ENCODE data around the gene NUDT6. TPM values are rescaled to one million over a fixed set of nuclear protein-coding genes. Genes with fewer than 3 reads are reported as not detected.

The NUDT6 gene
- total RNA-seq, 3 donors from 2014 or later (not counting 1 experiment from before 2014, with no cell fraction given) = 3.0 to 4.1 (median 3.0) TPM

GRCh38 chr4:122959441-122959840, 37.0 kb upstream of the NUDT6 start:
- Histone ChIP-seq H3K4me1 (ENCODE audit: control insufficient read depth, insufficient read depth, low read length) (no peaks in the 10 kb centered on the region), H3K27me3 (ENCODE audit: control insufficient read depth, insufficient read depth, low read length) (no peaks in the 10 kb centered on the region), H3K4me3 (ENCODE audit: low read length) (no peak overlapping the region), H3K36me3 (ENCODE audit: control insufficient read depth, insufficient read depth, low read length) (peaks cover 2% of the 10 kb centered on the region), H3K9me3 (ENCODE audit: control insufficient read depth, insufficient read depth, low read length) (no peaks in the 10 kb centered on the region), H3K27ac (ENCODE audit: low read length) (no peak overlapping the region)
- no peak for TF ChIP-seq CTCF (IDR thresholded peaks at IDR 0.05)
- Mint-ChIP-seq H3K27me3 (ENCODE audit: low read depth in 2 of 2) (no peaks in the 10 kb centered on the region), H3K36me3 (no peaks in the 10 kb centered on the region), H3K27ac (no peak overlapping the region), H3K4me1 (peaks cover 12% of the 10 kb centered on the region in 2 donors), H3K4me3 (no peak overlapping the region), H3K9me3 (no peaks in the 10 kb centered on the region)
- 96% methylated on average over 2 of the region's 3 CpGs for WGBS (ENCODE audit: insufficient coverage)
- intact Hi-C loops (cut with micrococcal nuclease) = no loop called here
- ATAC-seq = no peak
- no peak for DNase-seq

- H3K27me3 ChIP-seq (ENCODE audit: control insufficient read depth, insufficient read depth, low read length) = no peaks in the 10 kb centered on the region
- H3K4me3 ChIP-seq (ENCODE audit: low read length) = no peak overlapping the region
- intact Hi-C loops (cut with micrococcal nuclease) = no loop called here
- no peak overlapping the region for H3K27ac ChIP-seq (ENCODE audit: low read length)
- H3K9me3 ChIP-seq (ENCODE audit: control insufficient read depth, insufficient read depth, low read length) = no peaks in the 10 kb centered on the region
- TF ChIP-seq CTCF (IDR thresholded peaks at IDR 0.05) = no peak
- Mint-ChIP-seq H3K27ac (no peak overlapping the region), H3K36me3 (no peaks in the 10 kb centered on the region), H3K27me3 (ENCODE audit: low read depth in 2 of 2) (no peaks in the 10 kb centered on the region), H3K4me1 (peaks cover 11% of the 10 kb centered on the region in 2 donors), H3K4me3 (no peak overlapping the region), H3K9me3 (no peaks in the 10 kb centered on the region)
- no peak for DNase-seq
- H3K36me3 ChIP-seq (ENCODE audit: control insufficient read depth, insufficient read depth, low read length) = peaks cover 4% of the 10 kb centered on the region
- 86% methylated on average over 2 of the region's 2 CpGs for WGBS (ENCODE audit: insufficient coverage)
- no peaks in the 10 kb centered on the region for H3K4me1 ChIP-seq (ENCODE audit: control insufficient read depth, insufficient read depth, low read length)
- no peak for ATAC-seq
Observed at GRCh38 chr4:122958505-122958904, 36.1 kb upstream of the NUDT6 start.

GRCh38 chr4:122953924-122954323, 31.5 kb upstream of the NUDT6 start:
- Mint-ChIP-seq H3K36me3 (no peaks in the 10 kb centered on the region), H3K9me3 (no peaks in the 10 kb centered on the region), H3K27ac (no peak overlapping the region), H3K4me3 (no peak overlapping the region), H3K27me3 (ENCODE audit: low read depth in 2 of 2) (no peaks in the 10 kb centered on the region), H3K4me1 (no peaks in the 10 kb centered on the region)
- no peak for DNase-seq
- Histone ChIP-seq H3K9me3 (ENCODE audit: control insufficient read depth, insufficient read depth, low read length) (no peaks in the 10 kb centered on the region), H3K4me3 (ENCODE audit: low read length) (no peak overlapping the region), H3K27me3 (ENCODE audit: control insufficient read depth, insufficient read depth, low read length) (no peaks in the 10 kb centered on the region), H3K36me3 (ENCODE audit: control insufficient read depth, insufficient read depth, low read length) (peaks cover 30% of the 10 kb centered on the region), H3K4me1 (ENCODE audit: control insufficient read depth, insufficient read depth, low read length) (no peaks in the 10 kb centered on the region), H3K27ac (ENCODE audit: low read length) (no peak overlapping the region)
- TF ChIP-seq CTCF (IDR thresholded peaks at IDR 0.05) = no peak
- 98% methylated on average over 3 of the region's 3 CpGs for WGBS (ENCODE audit: insufficient coverage)
- no peak for ATAC-seq
- intact Hi-C loops (cut with micrococcal nuclease) = no loop called here

- Mint-ChIP-seq H3K27ac (no peak overlapping the region), H3K9me3 (no peaks in the 10 kb centered on the region), H3K27me3 (ENCODE audit: low read depth in 2 of 2) (no peaks in the 10 kb centered on the region), H3K36me3 (no peaks in the 10 kb centered on the region), H3K4me3 (no peak overlapping the region), H3K4me1 (no peaks in the 10 kb centered on the region)
- Histone ChIP-seq H3K36me3 (ENCODE audit: control insufficient read depth, insufficient read depth, low read length) (peaks cover 47% of the 10 kb centered on the region), H3K27ac (ENCODE audit: low read length) (no peak overlapping the region), H3K27me3 (ENCODE audit: control insufficient read depth, insufficient read depth, low read length) (no peaks in the 10 kb centered on the region), H3K4me1 (ENCODE audit: control insufficient read depth, insufficient read depth, low read length) (no peaks in the 10 kb centered on the region), H3K9me3 (ENCODE audit: control insufficient read depth, insufficient read depth, low read length) (no peaks in the 10 kb centered on the region), H3K4me3 (ENCODE audit: low read length) (no peak overlapping the region)
- DNase-seq (no peak), ATAC-seq (no peak)
- intact Hi-C loops (cut with micrococcal nuclease) = no loop called here
- 99% methylated on average over 4 of the region's 4 CpGs for WGBS (ENCODE audit: insufficient coverage)
- no peak for TF ChIP-seq CTCF (IDR thresholded peaks at IDR 0.05)
Observed at GRCh38 chr4:122952028-122952427, 29.6 kb upstream of the NUDT6 start.
